Measurements from ENCODE around the gene NRIP1. TPM values are rescaled to one million over a fixed set of nuclear protein-coding genes. Genes with fewer than 3 reads are reported as not detected.

The NRIP1 gene
- total RNA-seq, 1 experiment from 2014 or later, result 10.4 TPM

DNA sequence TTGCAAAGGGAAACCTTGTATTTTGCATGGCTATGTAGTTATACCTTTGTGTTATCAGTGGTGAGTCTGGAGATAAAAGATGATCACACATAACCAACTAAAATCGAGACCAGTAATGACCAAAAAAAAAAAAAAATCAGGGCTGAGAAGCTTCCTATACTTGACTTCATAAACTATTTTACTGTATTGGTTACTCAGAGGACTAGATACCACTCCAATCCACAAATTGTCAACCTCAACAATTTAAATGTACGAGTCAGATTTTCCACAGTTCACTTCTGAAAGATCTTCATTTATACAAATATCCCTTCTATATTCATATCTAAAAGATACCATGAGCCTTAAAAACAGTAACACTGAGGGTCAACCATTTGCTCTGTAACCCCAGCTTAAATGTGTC, 71.7 kb downstream of the NRIP1 start:
- H2AK5ac ChIP-seq (ENCODE audit: insufficient read length, low read length), result no peak overlapping the region
- H3K27me3 ChIP-seq (ENCODE audit: insufficient read depth, low read length), result no peaks in the 10 kb centered on the region
- H2BK20ac ChIP-seq (ENCODE audit: low read depth, low read length, poor library complexity, severe bottlenecking), result no peak overlapping the region
- no peak overlapping the region for H2BK120ac ChIP-seq (ENCODE audit: low read depth, low read length, poor library complexity, severe bottlenecking)
- H4K8ac ChIP-seq (replicated peaks; ENCODE audit: insufficient read length, low read depth, low read length), result no peak overlapping the region
- no peak overlapping the region for H4K5ac ChIP-seq (ENCODE audit: insufficient read length, low read depth, low read length)
- H3K79me1 ChIP-seq (ENCODE audit: insufficient read depth, low read depth, low read length, poor library complexity, severe bottlenecking), result no peaks in the 10 kb centered on the region
- H4K91ac ChIP-seq (ENCODE audit: insufficient read length, low read depth, low read length), result no peak overlapping the region
- no peaks in the 10 kb centered on the region; the same call in 1 of the 2 replicates for H3K4me1 ChIP-seq (ENCODE audit: insufficient read depth, low read length)
- H3K23ac ChIP-seq (ENCODE audit: insufficient read length, low read depth, low read length), result no peak overlapping the region
- no peaks in the 10 kb centered on the region for H3K23me2 ChIP-seq (ENCODE audit: insufficient read length, low read depth, low read length, poor library complexity, severe bottlenecking)
- H2BK15ac ChIP-seq (ENCODE audit: low read depth, low read length), result no peak overlapping the region
- no peak overlapping the region for H3K4me2 ChIP-seq (ENCODE audit: insufficient read depth, insufficient read length, low read length)
- no peak overlapping the region for H3K27ac ChIP-seq (ENCODE audit: insufficient read length, low read depth, low read length)
- no peaks in the 10 kb centered on the region for H4K20me1 ChIP-seq (ENCODE audit: control insufficient read depth, insufficient read depth, insufficient read length)
- no peak overlapping the region for H3K4me3 Mint-ChIP-seq
- H3K4me1 Mint-ChIP-seq, result peaks cover 12 to 17% of the 10 kb centered on the region in 2 experiments
- no peak overlapping the region for H3K27ac Mint-ChIP-seq
- H2BK12ac ChIP-seq (ENCODE audit: insufficient read length, low read depth, low read length), result no peak overlapping the region
- peaks cover 20% of the 10 kb centered on the region for H3K27me3 Mint-ChIP-seq (ENCODE audit: low read depth)
- no peak overlapping the region for H3K18ac ChIP-seq (ENCODE audit: insufficient read length, low read depth, low read length)
- H3K14ac ChIP-seq (ENCODE audit: insufficient read depth, low read length), result no peak overlapping the region
- H2BK5ac ChIP-seq (ENCODE audit: insufficient read length, low read length), result no peak overlapping the region
- H3K9ac ChIP-seq (ENCODE audit: extremely low read depth, insufficient read length, low read length), result no peak overlapping the region
- WGBS (ENCODE audit: extremely low coverage, insufficient read length, low lambda C conversion rate), result no CpG with 5 or more reads among the region's 2 CpGs
- TF ChIP-seq, protein P1, sequence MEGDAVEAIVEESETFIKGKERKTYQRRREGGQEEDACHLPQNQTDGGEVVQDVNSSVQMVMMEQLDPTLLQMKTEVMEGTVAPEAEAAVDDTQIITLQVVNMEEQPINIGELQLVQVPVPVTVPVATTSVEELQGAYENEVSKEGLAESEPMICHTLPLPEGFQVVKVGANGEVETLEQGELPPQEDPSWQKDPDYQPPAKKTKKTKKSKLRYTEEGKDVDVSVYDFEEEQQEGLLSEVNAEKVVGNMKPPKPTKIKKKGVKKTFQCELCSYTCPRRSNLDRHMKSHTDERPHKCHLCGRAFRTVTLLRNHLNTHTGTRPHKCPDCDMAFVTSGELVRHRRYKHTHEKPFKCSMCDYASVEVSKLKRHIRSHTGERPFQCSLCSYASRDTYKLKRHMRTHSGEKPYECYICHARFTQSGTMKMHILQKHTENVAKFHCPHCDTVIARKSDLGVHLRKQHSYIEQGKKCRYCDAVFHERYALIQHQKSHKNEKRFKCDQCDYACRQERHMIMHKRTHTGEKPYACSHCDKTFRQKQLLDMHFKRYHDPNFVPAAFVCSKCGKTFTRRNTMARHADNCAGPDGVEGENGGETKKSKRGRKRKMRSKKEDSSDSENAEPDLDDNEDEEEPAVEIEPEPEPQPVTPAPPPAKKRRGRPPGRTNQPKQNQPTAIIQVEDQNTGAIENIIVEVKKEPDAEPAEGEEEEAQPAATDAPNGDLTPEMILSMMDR (conservative IDR thresholded peaks at IDR 0.05), result no peak
- no peaks in the 10 kb centered on the region for H3K79me2 ChIP-seq (ENCODE audit: insufficient read depth, low read length)
- no peak overlapping the region for H3K56ac ChIP-seq (ENCODE audit: insufficient read length, low read depth, low read length)
- no peaks in the 10 kb centered on the region; a peak in 1 of 7 replicates for H3K36me3 Mint-ChIP-seq (ENCODE audit: insufficient read depth in 1 of 3, low read depth in 3 of 3)
- H3K9me3 ChIP-seq (ENCODE audit: control insufficient read depth, low read depth, low read length), result no peaks in the 10 kb centered on the region
- no peak overlapping the region for H3T11ph ChIP-seq (ENCODE audit: low read length)
- no peak overlapping the region for H2AFZ ChIP-seq (ENCODE audit: low read length)
- H3K9me3 Mint-ChIP-seq, result no peaks in the 10 kb centered on the region
- no peak for DNase-seq
- no peak overlapping the region for H3K4ac ChIP-seq (ENCODE audit: low read depth, low read length)
